Kidney (tissue), 14 donors: ENCODE data around the gene KANK4. TPM values are rescaled to one million over a fixed set of nuclear protein-coding genes. Genes with fewer than 3 reads are reported as not detected.

ENCODE experiments used
- DNase-seq, 5 donors: peaks; one replicate each; pipeline ENCODE4 v3.0.0-alpha.2; 2013 to 2020
- FAIRE-seq: peaks from 2 replicates; lab custom pipeline; 2012; peaks lifted over from hg19 to GRCh38; lab: Jason Lieb, UNC
- H3K27ac ChIP-seq, 2 donors: one replicate each; pipeline ENCODE4 v1.7.0; 2013; ENCODE audit warnings: low read depth in 2 of 2, low read length in 2 of 2, inconsistent platforms in 1 of 2
- H3K27me3 ChIP-seq: one replicate; pipeline ENCODE4 v1.7.1; 2013; ENCODE audit warnings: low read length, inconsistent platforms; ENCODE audit not compliant: control insufficient read depth, insufficient read depth
- H3K36me3 ChIP-seq, 3 donors: one replicate each; pipeline versions ENCODE4 v1.7.0 to v1.7.1; 2013; ENCODE audit warnings: low read length in 3 of 3, control low read depth in 1 of 3, inconsistent platforms in 1 of 3; ENCODE audit not compliant: insufficient read depth in 3 of 3, control insufficient read depth in 2 of 3
- H3K4me1 ChIP-seq, 3 donors: one replicate each; pipeline versions ENCODE4 v1.7.0 to v1.7.1; 2013; ENCODE audit warnings: low read length in 3 of 3, inconsistent platforms in 1 of 3, low read depth in 1 of 3; ENCODE audit not compliant: control insufficient read depth in 2 of 3, insufficient read depth in 2 of 3
- H3K4me3 ChIP-seq, 3 donors: one replicate each; pipeline versions ENCODE4 v1.7.0 to v1.8.1; 2013; ENCODE audit warnings: low read length in 3 of 3, control low read depth in 1 of 3, inconsistent platforms in 1 of 3
- H3K9ac ChIP-seq, 3 donors: one replicate each; pipeline versions ENCODE4 v1.7.0 to v1.7.1; 2013; ENCODE audit warnings: low read length in 3 of 3, control low read depth in 1 of 3, inconsistent platforms in 1 of 3
- H3K9me3 ChIP-seq, 3 donors: one replicate each; pipeline versions ENCODE4 v1.7.0 to v1.7.1; 2013; ENCODE audit warnings: low read length in 3 of 3, control low read depth in 1 of 3, inconsistent platforms in 1 of 3; ENCODE audit not compliant: control insufficient read depth in 2 of 3, insufficient read depth in 1 of 3
- CTCF ChIP-seq: IDR thresholded peaks from 3 replicates; pipeline ENCODE4 v1.5.1; 2012; ENCODE audit warnings: mild to moderate bottlenecking, moderate library complexity, borderline replicate concordance; ENCODE audit not compliant: insufficient read depth; ENCODE audit errors: extremely low read depth
- intact Hi-C: fragments of 100-400 bp; cut with DNase I; formaldehyde crosslinking; loops from one replicate; pipeline ENCODE4 v1.11.1; 2022
- polyA plus RNA-seq: library from polyadenylated mRNA; stranded (reverse); fragments of 350-450 nt; fragmentation: Illumina TruSeq; extraction: RNeasy Lipid Tissue Mini Kit (QIAGEN cat#74804); gene quantifications from one replicate; pipeline ENCODE4 v1.2.3, GENCODE V29; 2014; ENCODE audit warnings: low read depth, low replicate concordance; ENCODE audit not compliant: insufficient read depth
- total RNA-seq: library from RNA; stranded (reverse); fragmentation: NEBNext Ultra II Directional; extraction: Animal tissue kit (Norgen Biotek cat#: 25700); gene quantifications from one replicate; pipeline ENCODE4 v1.2.1, GENCODE V29; 2021
- donor health status: control.
- donor health status: control.
- donor health status: control.
- donor health status: control.
- donor health status: control.
- donor health status: DM: yes; HTN: yes; CAD: no.
- donor health status: Normal renal cell carcinoma (clear cell type).

KANK4 gene
- total and polyA plus RNA-seq, 2 donors from 2014 or later, result 0.28 to 0.50 TPM

DNA sequence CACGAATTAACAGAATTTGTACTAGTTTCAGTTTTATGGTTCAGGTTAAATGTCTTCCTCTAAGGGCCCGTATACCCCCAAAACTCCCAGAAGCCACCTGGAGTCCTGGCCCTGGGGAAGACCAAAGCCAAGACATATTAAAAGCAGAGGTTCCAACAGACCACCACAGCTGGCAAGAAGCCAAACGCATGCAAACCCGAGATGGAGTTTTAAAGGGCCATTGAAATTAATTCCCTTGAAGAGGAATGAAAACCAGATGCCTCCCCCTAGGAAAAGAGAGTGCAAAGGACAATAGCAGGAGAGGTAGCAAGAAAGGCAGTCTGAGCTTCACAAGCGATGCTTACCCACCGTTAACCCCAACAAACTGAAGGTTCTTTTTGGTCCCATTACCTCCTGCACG, 48.1 kb downstream of the KANK4 start:
- FAIRE-seq (no peak), DNase-seq (no peak)
- no peak overlapping the region for H3K9ac ChIP-seq
- no peaks in the 10 kb centered on the region for H3K4me1 ChIP-seq
- peaks cover 0 to 2% (median 0%) of the 10 kb centered on the region in 3 donors for H3K9me3 ChIP-seq
- H3K27ac ChIP-seq, result no peak overlapping the region
- no peak overlapping the region for H3K4me3 ChIP-seq
- peaks cover 0 to 8% (median 0%) of the 10 kb centered on the region in 3 donors for H3K36me3 ChIP-seq
- H3K27me3 ChIP-seq, result no peaks in the 10 kb centered on the region
- no peak for TF ChIP-seq CTCF
- intact Hi-C loops, result no loop called here

DNA sequence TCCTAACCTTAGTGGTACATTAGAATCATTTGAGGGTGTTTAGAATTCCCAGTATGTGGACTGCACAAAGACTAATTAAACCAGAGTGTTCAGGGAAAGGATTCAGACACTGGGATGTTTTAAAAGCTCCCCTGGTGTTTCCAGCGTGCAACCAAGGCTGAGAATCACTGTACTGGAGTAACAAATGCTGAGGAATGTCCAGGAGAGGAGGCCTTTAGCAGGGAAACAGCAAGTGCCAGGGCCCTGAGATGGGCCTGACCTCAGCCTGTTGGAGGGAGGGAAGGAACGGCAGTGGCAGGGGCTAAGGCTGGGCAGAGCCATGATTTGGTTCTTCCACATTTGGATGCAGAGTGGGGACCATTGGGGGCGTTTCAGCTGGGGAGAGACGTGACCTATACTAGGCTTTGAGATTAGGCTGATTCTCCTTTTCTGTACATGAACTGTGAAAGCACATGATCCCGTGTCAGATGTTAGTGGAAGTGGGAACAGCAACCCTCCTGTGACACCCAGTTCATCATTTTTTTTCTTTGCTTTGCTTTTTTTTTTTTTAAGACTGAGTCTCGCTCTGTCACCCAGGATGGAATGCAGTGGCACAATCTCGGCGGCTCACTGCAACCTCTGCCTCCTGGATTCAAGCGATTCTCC, 49.3 kb downstream of the KANK4 start:
- Histone ChIP-seq H3K4me3 (no peak overlapping the region), H3K9me3 (peaks cover 0 to 2% (median 0%) of the 10 kb centered on the region in 3 donors), H3K4me1 (no peaks in the 10 kb centered on the region), H3K27ac (no peak overlapping the region), H3K9ac (no peak overlapping the region), H3K36me3 (peaks cover 0 to 8% (median 0%) of the 10 kb centered on the region in 3 donors), H3K27me3 (no peaks in the 10 kb centered on the region)
- TF ChIP-seq CTCF, result no peak
- FAIRE-seq (no peak), DNase-seq (no peak)
- intact Hi-C loops, result no loop called here

GRCh38 chr1:62269439-62269838, 49.8 kb downstream of the KANK4 start:
- no peak overlapping the region for H3K9ac ChIP-seq
- H3K4me3 ChIP-seq, result no peak overlapping the region
- DNase-seq (no peak), FAIRE-seq (no peak)
- H3K4me1 ChIP-seq, result no peaks in the 10 kb centered on the region
- H3K27ac ChIP-seq, result no peak overlapping the region
- no peaks in the 10 kb centered on the region for H3K27me3 ChIP-seq
- intact Hi-C loops, result no loop called here
- peaks cover 0 to 2% (median 0%) of the 10 kb centered on the region in 3 donors for H3K9me3 ChIP-seq
- peaks cover 0 to 8% (median 0%) of the 10 kb centered on the region in 3 donors for H3K36me3 ChIP-seq
- no peak for TF ChIP-seq CTCF
